ENCODE data around the gene JKAMP.

DNA sequence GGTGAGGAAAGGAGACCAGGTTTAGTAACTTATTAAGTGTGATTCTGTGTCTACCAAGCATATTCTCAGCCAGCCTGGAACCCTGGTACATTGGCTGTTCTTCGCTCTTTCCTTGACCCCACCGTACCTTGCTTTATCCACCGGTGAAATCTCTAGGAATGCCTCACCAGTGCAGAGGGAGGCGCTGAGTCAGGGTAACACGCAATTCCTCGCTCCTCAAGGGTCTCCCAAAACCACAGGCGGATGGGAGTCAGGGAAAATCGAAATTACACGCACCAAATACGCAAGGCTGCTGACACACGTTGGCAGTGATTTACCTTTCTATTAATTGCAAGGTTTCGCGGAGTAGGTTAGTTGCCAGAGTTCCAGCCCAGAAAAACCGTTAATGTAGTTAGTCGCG lies 954 bp upstream of the JKAMP start:
- TF ChIP-seq BHLHE40 (IDR thresholded peaks at IDR 0.05; ENCODE audit: borderline replicate concordance) (no peak), L3MBTL2 (conservative IDR thresholded peaks at IDR 0.05) (no peak), FOXM1 (IDR thresholded peaks at IDR 0.05; ENCODE audit: borderline replicate concordance) (no peak), SUZ12 (IDR thresholded peaks at IDR 0.05) (no peak), ARNT (IDR thresholded peaks at IDR 0.05) (no peak), ZNF384 (IDR thresholded peaks at IDR 0.05) (no peak), FOXA1 (IDR thresholded peaks at IDR 0.05) (no peak), LEF1 (IDR thresholded peaks at IDR 0.05; ENCODE audit: borderline replicate concordance) (no peak), CTBP1 (IDR thresholded peaks at IDR 0.05; ENCODE audit: borderline replicate concordance) (no peak), ELF4 (IDR thresholded peaks at IDR 0.05) (no peak), NFRKB (IDR thresholded peaks at IDR 0.05) (no peak), FOXK2 (IDR thresholded peaks at IDR 0.05) (no peak), SP1 (IDR thresholded peaks at IDR 0.05) (no peak)

Data from HEK293T (cell line).